ENCODE results near the gene NEK8.

GRCh38 chr17:28714281-28714680, 14.3 kb upstream of the NEK8 start:
- no peak for TF ChIP-seq ISL1 (CRISPR knock-in tag; IDR thresholded peaks at IDR 0.05)
- no peak for TF ChIP-seq ZNF565 (CRISPR knock-in tag; conservative IDR thresholded peaks at IDR 0.05; ENCODE audit: low read depth)
- no peak for TF ChIP-seq ZFP3 (CRISPR knock-in tag; IDR thresholded peaks at IDR 0.05)
- TF ChIP-seq ARNTL (CRISPR knock-in tag; IDR thresholded peaks at IDR 0.05; ENCODE audit: borderline replicate concordance, low read depth) = no peak
- TF ChIP-seq PPARA (CRISPR knock-in tag; IDR thresholded peaks at IDR 0.05; ENCODE audit: borderline replicate concordance) = no peak
- TF ChIP-seq CREB5 (CRISPR knock-in tag; IDR thresholded peaks at IDR 0.05; ENCODE audit: low read depth) = no peak
- no peak for TF ChIP-seq POU6F1 (CRISPR knock-in tag; IDR thresholded peaks at IDR 0.05; ENCODE audit: borderline replicate concordance, low read depth)
- TF ChIP-seq ZNF70 (CRISPR knock-in tag; IDR thresholded peaks at IDR 0.05) = no peak
